Hepatic stellate cell (primary cell): ENCODE measurements around the gene PALLD.
"Not testable (repeated sequence)": the region's sequence is repeated elsewhere in the genome, so short reads cannot be mapped to it uniquely, and the experiment has no call there.

ENCODE experiments used
- DNase-seq: peaks from one replicate; pipeline ENCODE4 v3.0.0; 2011; ENCODE audit warnings: low spot score

The PALLD gene

DNA sequence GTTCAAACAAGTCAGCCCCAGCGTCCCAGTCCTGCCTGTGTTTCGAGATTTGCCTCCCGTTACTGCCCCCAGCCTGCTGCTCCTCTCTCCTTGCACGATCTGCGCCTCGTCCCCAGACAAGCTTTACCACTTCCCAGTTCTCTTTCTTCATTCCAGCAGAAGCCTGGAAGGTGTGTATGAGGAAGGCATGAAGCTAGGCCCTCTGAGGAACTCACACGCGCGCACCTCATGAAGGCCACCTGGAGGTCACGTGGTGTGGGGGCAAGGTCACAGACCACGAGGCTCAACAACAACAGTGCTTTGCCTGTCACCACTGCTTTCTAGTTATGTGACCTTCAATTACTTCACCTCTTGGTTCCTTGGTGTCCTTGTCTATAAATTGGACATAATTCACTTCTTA, 181.0 kb downstream of the PALLD start:
- no peak for DNase-seq

DNA sequence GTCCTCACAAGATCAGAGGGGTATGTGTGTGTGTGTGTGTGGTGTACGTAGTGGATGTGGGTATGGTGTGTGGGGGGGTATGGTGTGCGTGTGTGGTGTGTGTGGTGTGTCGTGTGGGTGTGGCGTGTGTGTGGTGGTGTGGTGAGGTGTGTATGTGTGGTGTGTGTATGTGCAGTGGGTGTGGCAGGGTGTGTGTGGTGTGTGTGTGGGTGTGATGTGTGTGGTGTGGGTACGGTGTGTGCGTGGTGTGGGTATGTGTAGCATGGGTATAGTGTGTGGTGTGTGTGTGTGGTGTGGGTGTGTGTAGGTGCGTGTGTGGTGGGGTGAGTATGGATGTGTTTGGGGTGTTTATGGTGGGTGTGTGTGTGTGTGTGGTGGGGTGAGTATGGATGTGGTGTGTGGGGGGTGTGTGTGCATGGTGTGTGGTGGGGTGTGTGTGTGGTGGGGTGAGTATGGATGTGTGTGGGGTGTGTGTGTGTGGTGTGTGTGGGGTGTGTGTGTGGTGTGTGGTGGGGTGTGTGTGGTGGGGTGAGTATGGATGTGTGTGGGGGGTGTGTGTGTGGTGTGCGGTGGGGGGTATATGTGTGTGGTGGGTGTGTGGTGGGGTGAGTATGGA, 182.0 kb downstream of the PALLD start:
- DNase-seq = no peak

DNA sequence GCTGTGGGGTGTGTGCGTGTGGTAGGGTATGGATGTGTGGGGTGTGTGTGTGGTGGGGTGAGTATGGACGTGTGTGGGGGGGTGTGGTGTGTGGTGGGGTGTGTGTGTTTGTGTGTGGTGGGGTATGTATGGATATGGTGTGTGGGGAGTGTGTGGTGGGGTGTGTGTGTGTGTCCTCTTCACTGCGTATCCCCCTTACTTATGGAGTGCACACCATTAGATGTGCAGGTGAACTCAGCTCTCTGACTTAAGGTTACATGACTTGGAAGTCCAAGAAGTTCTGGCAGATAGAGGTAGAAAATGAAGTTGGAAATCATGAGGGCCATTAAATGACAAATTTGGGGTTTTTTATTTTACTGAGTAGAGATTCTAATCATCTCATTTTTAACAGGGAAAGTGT, 182.5 kb downstream of the PALLD start:
- no peak for DNase-seq

DNA sequence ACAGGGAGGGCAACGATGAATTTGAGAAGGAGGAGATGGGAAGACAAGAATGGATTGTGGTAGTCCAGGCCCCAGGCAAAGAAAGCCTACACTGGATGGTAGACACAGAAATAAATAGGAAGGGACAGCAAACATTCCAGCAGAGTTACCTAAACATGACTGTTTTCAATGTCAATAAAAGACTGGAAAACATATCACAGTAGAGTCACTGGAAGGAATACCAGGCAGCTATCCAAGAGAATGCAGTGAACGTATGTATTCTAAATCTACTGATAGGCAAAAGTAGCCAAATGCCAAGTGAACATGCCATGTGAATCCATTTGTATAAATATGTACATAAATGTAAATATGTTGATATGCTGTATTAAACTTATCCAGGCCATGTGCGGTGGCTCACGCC, 183.0 kb downstream of the PALLD start:
- peak; percentile 27 for DNase-seq

DNA sequence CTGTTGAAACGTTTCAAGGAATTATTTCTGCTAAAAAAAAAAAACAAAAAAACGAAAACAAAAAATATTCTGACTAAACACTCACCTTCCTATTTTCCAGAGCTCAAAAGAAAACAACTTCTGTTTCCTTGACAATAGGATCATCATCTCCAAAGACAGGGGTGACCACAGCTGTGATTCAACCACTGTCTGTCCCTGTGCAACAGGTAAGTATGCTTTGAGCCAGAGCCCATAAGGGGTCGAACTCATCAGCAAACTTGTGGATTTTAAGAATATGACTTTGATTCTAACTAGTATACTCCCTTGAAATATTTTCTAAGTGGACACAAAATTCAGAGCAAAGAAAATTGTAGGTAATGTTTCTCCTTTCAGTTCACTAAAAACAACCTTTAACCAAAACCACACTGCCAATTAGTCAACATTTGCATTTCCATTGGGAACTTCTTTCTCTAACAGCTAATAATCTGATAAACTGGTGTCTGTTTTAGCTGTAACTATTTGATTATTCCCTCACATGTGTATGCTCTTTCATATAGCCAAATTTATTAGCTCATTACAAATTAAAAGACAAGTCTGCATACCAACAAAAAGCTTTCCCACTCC, 186.1 kb downstream of the PALLD start:
- no peak for DNase-seq

DNA sequence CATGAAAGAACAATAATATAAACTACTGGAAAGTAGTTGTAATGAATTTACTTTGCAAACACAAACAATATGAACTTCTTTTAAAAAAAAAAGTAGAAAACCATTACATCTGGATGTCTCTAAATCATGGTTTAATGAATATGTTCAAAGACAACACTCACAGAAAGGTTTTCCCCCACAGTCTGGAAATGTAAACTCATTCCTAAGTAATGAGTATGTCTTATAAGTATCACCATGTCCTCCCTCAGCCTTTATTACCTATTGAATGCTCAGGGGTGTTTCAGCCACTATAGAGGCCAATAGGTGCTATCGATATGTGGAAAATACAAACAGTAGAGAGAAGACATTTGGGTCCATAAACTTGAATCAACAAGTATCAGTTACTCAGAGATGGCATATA, 186.7 kb downstream of the PALLD start:
- no peak for DNase-seq

DNA sequence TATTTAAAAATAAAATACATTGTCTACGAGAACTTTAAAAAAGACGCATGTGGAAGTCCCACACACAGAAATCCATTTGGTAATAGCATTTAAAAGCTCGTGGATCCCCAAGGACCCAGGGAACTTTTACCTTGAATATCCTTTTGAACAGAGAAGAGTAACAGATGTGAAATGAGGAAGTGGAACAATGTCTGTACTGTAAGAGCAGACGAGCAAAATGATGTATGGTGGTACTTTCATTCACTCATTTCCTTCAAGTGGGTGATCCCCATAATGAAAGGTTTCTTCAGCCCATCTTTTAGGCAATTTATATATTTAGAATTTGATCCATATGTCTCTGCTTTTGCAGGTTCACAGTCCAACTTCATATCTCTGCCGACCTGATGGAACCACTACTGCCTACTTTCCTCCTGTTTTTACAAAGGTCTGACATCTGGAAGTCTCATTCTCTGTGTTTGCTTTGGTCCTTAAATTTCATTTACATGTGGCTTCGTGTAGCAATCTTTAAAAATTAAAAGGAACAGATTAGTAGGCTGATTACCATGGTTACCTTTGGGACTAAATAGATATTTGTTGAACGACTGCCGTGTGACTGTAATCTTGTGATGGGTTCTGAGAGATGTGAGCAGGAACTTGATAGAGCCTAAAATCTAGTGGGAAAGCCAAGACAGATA, 188.4 kb downstream of the PALLD start:
- DNase-seq = no peak

DNA sequence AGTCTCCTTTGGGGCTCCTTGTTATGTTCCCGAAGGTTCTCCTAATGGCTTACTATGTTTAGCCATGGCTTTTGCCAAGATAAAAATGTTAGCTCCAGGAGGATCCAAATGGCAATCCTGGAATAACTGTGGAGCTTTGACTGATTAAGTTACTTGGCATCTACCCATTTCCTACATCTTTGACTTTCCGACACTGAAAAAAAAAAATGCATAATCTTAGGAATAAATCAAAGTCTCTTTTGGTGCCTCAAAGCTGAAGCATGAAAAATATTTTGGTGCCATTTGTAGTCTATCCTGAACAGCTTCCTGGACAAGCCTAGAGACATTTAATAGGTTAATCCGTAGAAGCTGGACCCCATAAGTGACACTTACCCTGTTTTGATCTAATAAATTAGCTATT, 191.7 kb downstream of the PALLD start:
- DNase-seq = no peak

DNA sequence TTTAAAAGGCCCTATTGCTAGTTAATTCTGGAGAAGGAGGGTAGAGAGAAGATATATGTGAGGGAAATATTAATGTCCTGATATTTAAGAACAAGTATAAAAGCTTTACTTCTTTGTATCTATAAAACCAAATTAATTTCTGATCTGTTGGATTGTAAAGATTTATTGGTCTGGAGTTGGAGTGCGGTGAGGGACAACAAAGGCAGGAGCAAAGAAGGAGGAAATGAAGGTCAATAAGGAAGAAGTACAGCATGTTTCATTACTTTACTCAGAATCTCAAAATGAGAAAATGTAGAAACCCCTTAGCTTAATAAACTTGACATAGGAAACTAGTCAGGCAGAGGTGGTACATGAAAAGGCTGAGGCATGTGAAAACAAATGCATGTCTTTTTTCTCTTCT, 192.9 kb downstream of the PALLD start:
- DNase-seq = no peak

DNA sequence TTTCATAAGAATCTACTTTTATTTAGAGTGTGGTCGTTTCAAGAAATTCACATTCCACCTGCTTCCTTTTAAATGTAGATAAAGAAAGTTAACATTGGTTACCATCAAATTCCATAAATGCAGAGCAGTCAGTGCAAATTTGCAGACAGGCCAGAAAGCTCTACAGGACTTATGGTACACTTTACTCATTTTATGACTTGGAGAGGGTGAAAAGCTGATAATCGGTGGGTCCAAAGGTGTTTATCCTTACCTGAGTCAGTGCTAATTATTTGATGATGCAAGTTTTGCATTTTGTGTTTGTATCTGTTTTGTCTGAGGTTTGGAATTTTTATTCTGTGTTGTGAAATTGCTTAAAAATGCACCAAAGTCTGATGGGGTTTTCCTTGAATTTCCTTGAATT, 193.3 kb downstream of the PALLD start:
- DNase-seq = no peak

DNA sequence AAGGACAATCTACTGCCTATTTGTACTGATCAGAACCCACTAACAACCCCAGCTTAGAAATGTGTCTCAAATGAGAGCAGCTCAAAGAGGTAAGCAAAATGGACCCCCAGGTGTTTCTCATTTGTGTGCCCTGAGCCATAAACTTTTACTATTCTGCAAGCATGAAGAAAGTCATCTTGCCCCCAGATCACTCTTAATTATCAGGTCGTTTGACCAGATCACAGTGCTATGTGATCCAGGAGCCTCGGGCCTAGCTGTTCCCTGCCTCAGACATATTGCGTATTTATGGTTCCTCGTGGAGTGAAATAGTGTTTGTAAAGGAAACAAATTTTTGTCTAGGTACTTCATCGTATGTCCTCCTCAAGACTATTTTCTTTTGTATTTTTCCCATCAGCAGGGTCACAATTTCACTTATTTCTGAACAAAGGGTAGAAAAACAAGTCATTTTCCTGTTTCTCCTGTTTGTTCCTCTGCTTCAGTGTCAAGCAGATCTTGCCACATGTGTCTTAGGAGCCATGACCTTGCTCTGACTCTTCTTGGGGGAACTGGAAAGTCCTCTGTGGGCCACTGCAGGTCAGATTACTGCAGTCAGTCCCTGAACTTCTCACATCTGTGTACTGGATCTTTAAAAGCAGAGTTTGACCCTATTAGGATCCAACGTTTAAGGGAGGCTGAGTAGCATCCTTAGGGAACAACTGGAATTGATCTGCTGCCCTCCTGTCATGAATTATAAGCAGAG, 194.9 kb downstream of the PALLD start:
- no peak for DNase-seq

DNA sequence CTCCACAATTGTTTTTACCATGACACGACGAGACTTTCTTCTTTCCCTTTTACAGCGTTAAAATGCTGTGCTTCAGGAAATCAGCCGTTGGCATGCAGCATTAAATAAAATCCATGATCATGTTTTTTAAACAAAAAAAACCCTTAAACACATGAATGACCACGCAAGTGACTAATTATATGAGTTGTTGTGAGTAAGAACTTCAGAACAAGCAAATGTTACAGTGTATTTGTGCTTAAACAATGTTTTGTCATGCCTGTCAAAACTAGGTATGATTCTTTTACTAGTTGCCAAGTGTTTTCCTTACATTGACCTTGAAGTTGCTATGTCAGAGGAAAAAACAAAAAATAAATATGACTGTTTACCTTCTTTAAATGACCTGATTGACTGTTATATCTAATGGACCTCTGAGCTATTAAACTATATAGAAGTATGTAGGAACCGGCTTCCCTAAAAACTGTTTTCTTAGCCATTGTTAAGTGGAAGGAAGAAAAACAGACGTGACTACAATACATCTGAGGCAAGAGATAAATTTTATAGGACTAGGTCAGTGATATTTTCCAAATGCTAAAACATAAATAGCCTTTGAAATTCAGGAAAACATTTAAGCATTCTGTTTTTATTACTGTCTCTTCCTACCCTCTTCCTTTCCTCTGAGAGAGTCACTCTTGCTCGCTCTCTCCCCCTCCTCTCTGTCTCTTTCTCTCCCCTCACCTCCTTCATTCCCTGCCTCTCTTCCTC, 197.1 kb downstream of the PALLD start:
- no peak for DNase-seq

DNA sequence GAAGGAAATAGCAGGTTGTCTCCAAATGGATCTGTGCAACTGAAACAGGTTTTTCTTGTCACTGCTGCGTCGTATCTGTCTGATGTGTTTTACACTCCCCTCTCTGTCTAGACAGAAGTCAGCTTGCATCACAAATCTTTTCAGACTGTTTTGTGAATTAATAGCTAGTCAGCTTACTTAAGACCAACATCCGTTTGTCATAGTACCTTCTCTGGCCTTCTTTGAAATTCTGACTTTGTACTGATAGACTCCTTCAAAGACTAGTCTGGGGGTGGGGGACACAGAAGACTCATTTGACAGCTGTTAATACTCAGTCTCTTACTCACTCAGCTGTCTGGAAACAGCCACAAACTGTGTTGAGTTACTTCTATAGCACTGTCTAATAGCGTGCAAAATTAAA, 197.8 kb downstream of the PALLD start:
- no peak for DNase-seq

DNA sequence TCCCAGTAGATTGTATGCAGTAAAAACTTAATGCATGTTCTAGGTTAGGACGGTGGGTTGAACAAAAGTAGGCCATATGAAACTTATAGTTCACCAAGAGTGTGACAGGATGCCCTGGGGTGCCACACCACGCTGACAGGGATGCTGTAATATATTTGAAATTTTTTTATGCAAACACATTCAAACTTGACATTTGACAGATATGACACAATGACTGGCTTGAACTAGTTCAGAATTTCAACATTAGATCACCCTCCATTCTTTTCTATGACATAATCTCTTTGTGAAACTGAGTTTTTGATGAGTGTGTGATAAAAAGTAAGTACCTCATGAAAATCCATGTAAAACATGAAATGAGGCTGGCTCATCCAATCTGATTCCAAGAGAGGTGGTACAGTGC, 198.4 kb downstream of the PALLD start:
- DNase-seq = no peak

DNA sequence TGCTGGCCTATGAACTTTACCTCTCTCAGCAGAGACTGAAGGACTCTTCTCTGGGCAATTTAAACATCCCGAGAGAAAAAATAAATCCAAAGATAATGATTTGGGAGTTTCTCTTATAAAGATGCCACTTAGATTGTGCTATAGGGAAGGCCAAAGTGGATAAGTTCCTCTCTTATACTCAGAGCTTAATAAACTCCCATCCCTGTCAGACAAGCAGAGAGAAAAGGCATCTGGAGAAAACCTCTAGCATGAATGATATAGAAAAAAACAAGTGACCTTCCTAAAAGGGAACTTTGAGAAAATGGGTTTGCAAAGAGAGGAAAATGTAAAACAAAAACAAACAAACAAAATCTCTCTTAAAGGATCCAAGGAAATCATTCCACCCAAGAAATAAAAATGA, 199.4 kb downstream of the PALLD start:
- DNase-seq = no peak

DNA sequence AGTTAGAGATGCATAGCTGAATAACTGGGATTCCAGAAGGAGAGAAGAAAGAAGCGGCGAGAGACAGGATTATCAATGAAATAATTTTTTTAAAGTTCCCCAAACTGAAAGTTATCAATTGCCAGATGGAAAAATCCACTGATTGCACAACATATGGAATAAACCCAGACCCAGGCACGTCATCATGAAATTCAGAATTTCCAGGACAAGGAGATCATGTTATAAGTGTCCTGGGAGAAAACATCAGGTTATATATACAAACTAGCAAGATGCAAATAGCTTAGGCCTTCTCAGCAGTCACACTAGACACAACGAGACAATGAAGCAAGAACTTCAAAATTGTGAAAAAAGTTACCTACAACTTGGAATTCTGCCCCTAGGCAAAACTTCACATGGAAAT, 200.0 kb downstream of the PALLD start:
- DNase-seq = no peak

DNA sequence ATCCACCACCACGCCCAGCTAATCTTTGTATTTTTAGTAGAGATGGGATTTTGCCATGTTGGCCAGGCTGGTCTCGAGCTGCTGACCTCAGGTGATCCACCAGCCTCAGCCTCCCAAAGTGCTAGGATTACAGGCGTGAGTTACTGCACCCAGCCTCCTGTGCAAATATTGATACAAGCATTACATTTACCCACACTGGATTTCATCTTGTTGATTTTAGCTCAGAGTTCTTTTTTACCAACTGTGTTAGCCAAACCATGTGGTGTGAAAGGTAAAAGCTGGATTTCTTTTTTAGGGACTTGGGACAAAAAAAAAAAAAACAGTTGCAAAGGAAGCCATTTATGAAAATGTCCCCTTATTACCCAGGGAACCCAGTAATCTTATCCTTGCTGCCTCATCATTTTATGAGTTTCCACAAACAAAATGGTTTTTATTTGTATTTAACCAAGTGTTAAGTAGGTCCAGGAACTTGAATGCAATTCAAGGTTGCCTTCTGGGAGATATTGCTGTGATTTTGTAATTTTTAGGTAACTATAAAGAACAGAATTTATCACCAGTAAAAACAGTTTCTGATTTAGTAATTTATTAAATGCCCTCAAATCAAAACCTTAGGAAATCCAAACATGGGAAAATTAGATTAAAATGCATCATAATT, 202.5 kb downstream of the PALLD start:
- no peak for DNase-seq

DNA sequence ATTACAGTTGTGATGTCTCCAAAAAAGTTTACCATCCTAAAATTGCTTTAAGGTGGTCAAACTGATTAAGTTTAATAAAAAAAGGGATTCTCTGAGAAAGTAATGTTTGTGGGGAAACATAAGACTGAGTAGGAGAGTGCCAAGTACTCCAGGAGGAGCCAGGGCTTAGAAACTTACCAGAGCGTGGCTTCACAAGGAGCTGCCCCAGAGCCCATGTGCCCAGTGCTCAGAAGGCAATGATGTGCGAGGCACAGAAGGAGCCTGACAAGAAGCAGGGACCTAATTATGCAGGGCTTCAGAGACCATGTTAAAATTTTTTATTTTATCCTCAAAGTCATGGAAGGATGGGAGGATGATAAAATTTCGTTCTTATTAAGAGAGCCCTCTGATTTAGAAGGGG, 204.2 kb downstream of the PALLD start:
- no peak for DNase-seq

DNA sequence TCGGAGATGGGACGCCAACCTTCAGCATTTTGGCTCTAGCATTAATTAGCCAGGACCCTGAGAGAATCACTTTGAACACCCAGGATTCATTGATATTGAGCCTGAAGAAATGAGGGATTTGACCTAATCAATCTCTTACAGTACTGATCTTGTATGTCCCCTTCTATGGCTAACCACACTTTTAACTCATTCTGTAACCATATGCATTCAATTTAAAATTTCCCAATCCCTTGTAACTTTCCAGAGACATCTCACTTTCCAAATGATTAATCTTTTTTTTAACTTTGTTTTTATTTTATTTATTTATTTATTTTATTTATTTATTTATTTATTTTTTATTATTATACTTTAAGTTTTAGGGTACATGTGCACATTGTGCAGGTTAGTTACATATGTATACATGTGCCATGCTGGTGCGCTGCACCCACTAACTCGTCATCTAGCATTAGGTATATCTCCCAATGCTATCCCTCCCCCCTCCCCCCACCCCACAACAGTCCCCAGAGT, 205.8 kb downstream of the PALLD start:
- DNase-seq = not testable (repeated sequence)

DNA sequence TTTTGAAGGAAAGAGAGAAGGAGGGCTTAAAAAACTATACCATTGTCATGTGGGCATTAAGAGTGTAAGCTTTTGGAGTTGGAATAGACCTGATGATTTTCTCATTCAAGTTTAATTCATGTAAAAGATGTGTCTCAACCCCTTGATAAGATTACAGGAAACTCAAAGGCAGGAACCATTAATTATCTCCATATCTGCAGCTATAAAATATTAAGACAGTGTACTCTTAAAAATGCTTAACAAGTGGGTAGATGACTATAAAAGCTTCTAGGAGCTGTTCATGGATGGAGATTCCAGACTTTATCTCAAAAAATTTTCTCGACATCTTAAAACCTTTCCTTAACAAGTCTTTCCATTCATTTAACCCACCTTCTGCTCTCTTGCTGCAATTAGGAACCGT, 208.3 kb downstream of the PALLD start:
- no peak for DNase-seq

DNA sequence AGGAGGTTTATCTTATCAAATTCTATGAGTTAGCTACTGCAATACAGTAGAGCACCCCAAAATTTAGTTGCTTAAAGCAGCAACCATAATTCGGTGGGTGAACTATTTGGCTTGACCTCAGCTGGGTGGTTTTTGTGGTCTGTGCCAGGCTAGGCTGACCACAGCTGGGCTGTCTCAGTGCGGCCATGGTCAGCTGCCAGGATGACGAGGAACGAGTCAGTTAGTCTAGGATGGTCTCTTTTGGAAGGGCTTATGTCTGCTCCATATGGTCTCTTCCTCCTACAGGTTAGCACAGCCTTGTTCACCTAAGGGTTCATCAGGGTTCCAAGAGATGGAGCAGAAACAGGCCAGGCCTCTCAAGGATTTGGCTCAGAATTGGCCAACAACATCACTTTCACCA, 210.4 kb downstream of the PALLD start:
- no peak for DNase-seq

DNA sequence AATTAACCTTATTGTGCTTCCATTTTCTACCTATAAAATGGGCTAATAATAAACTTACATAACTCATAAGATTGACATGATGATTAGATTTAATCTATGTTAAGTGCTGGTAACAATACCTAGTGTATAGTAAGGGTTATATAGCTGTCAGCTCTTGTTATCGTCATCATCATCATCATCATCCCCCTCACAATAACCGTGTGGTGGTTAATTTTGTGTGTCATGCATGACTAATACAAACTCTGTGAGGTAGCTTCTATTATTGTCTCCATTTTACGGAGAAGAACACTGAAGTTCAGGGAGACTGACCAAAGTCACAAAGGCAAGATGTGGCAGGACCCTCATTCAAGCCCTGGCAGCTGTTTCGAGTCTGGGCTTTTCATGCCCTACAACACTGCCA, 211.3 kb downstream of the PALLD start:
- no peak for DNase-seq
